ENCODE measurements around the gene FAM135A. TPM values are rescaled to one million over a fixed set of nuclear protein-coding genes. Genes with fewer than 3 reads are reported as not detected.

The FAM135A gene
- total and polyA plus RNA-seq, 5 donors: 7.7 to 19.3 (median 18.1) TPM

GRCh38 chr6:70379473-70380013 is 33.8 kb upstream of the FAM135A start:
- DNase-seq (no peak), ATAC-seq (no peak)
- 80% methylated on average over 4 of the region's 4 CpGs for WGBS
- no peak overlapping the region for H3K27ac ChIP-seq (ENCODE audit: low read length)
- H3K4me1 ChIP-seq (ENCODE audit: control insufficient read depth, insufficient read depth, low read length): no peaks in the 10 kb centered on the region
- no peaks in the 10 kb centered on the region for H3K9me3 ChIP-seq (ENCODE audit: control insufficient read depth, low read length)
- H3K27me3 ChIP-seq (ENCODE audit: control insufficient read depth, insufficient read depth): peaks cover 4% of the 10 kb centered on the region
- H3K4me3 ChIP-seq (ENCODE audit: low read length): no peak overlapping the region
- intact Hi-C loops (cut with DNase I): loop anchor here in 2 of 4 donors (10.0 kb wide), 2 partner anchors 155 to 635 kb away; no protein-coding TSS in a partner anchor

- H3K27ac ChIP-seq (ENCODE audit: low read length): no peak overlapping the region
- no peaks in the 10 kb centered on the region for H3K4me1 ChIP-seq (ENCODE audit: control insufficient read depth, insufficient read depth, low read length)
- no peak overlapping the region for H3K4me3 ChIP-seq (ENCODE audit: low read length)
- ATAC-seq (no peak), DNase-seq (no peak)
- intact Hi-C loops (cut with DNase I): no loop called here
- WGBS: 84% methylated on average over 5 of the region's 5 CpGs
- H3K9me3 ChIP-seq (ENCODE audit: control insufficient read depth, low read length): no peaks in the 10 kb centered on the region
- peaks cover 4% of the 10 kb centered on the region for H3K27me3 ChIP-seq (ENCODE audit: control insufficient read depth, insufficient read depth)
Measured at GRCh38 chr6:70380252-70380651, 33.1 kb upstream of the FAM135A start.

- Histone ChIP-seq H3K27me3 (ENCODE audit: control insufficient read depth, insufficient read depth) (peaks cover 4% of the 10 kb centered on the region), H3K27ac (ENCODE audit: low read length) (no peak overlapping the region), H3K9me3 (ENCODE audit: control insufficient read depth, low read length) (no peaks in the 10 kb centered on the region), H3K4me3 (ENCODE audit: low read length) (no peak overlapping the region), H3K4me1 (ENCODE audit: control insufficient read depth, insufficient read depth, low read length) (no peaks in the 10 kb centered on the region)
- no peak for DNase-seq
- no peak for ATAC-seq
- WGBS: 91% methylated on average over 11 of the region's 11 CpGs
- intact Hi-C loops (cut with DNase I): no loop called here
Measured at GRCh38 chr6:70380771-70381416, 32.4 kb upstream of the FAM135A start.

GRCh38 chr6:70381417-70381782 is 31.9 kb upstream of the FAM135A start:
- Histone ChIP-seq H3K9me3 (ENCODE audit: control insufficient read depth, low read length) (no peaks in the 10 kb centered on the region), H3K27ac (ENCODE audit: low read length) (no peak overlapping the region), H3K27me3 (ENCODE audit: control insufficient read depth, insufficient read depth) (peaks cover 4% of the 10 kb centered on the region), H3K4me3 (ENCODE audit: low read length) (no peak overlapping the region), H3K4me1 (ENCODE audit: control insufficient read depth, insufficient read depth, low read length) (no peaks in the 10 kb centered on the region)
- WGBS: 87% methylated on average over 5 of the region's 5 CpGs
- intact Hi-C loops (cut with DNase I): no loop called here
- DNase-seq (no peak), ATAC-seq (no peak)

GRCh38 chr6:70385901-70386300 is 27.4 kb upstream of the FAM135A start:
- 53% methylated on average over 1 of the region's 1 CpG for WGBS
- intact Hi-C loops (cut with DNase I): no loop called here

GRCh38 chr6:70388814-70389213 is 24.5 kb upstream of the FAM135A start:
- Histone ChIP-seq H3K4me1 (ENCODE audit: control insufficient read depth, insufficient read depth, low read length) (no peaks in the 10 kb centered on the region), H3K27ac (ENCODE audit: low read length) (no peak overlapping the region), H3K9me3 (ENCODE audit: control insufficient read depth, low read length) (no peaks in the 10 kb centered on the region), H3K4me3 (ENCODE audit: low read length) (no peak overlapping the region), H3K27me3 (ENCODE audit: control insufficient read depth, insufficient read depth) (no peaks in the 10 kb centered on the region)
- DNase-seq: no peak
- intact Hi-C loops (cut with DNase I): no loop called here
- WGBS: 67% methylated on average over 1 of the region's 1 CpG
- no peak for ATAC-seq

More at GRCh38 chr6:70385901-70386300, 27.4 kb upstream of the FAM135A start:
- Histone ChIP-seq H3K4me1 (ENCODE audit: control insufficient read depth, insufficient read depth, low read length) (no peaks in the 10 kb centered on the region), H3K27me3 (ENCODE audit: control insufficient read depth, insufficient read depth) (peaks cover 4% of the 10 kb centered on the region), H3K9me3 (ENCODE audit: control insufficient read depth, low read length) (no peaks in the 10 kb centered on the region), H3K4me3 (ENCODE audit: low read length) (no peak overlapping the region), H3K27ac (ENCODE audit: low read length) (no peak overlapping the region)
- no peak for ATAC-seq
- no peak for DNase-seq

GRCh38 chr6:70389261-70389660 is 24.0 kb upstream of the FAM135A start:
- H3K27me3 ChIP-seq (ENCODE audit: control insufficient read depth, insufficient read depth): no peaks in the 10 kb centered on the region
- no peak overlapping the region for H3K27ac ChIP-seq (ENCODE audit: low read length)
- ATAC-seq: no peak
- H3K4me1 ChIP-seq (ENCODE audit: control insufficient read depth, insufficient read depth, low read length): no peaks in the 10 kb centered on the region
- H3K9me3 ChIP-seq (ENCODE audit: control insufficient read depth, low read length): no peaks in the 10 kb centered on the region
- DNase-seq: no peak
- intact Hi-C loops (cut with DNase I): no loop called here
- H3K4me3 ChIP-seq (ENCODE audit: low read length): no peak overlapping the region

GRCh38 chr6:70390067-70390466 is 23.2 kb upstream of the FAM135A start:
- WGBS: 8% methylated on average over 1 of the region's 1 CpG
- no peak overlapping the region for H3K27ac ChIP-seq (ENCODE audit: low read length)
- H3K4me1 ChIP-seq (ENCODE audit: control insufficient read depth, insufficient read depth, low read length): no peaks in the 10 kb centered on the region
- no peak overlapping the region for H3K4me3 ChIP-seq (ENCODE audit: low read length)
- H3K9me3 ChIP-seq (ENCODE audit: control insufficient read depth, low read length): no peaks in the 10 kb centered on the region
- ATAC-seq (no peak), DNase-seq (no peak)
- no peaks in the 10 kb centered on the region for H3K27me3 ChIP-seq (ENCODE audit: control insufficient read depth, insufficient read depth)
- intact Hi-C loops (cut with DNase I): no loop called here

- Histone ChIP-seq H3K4me3 (ENCODE audit: low read length) (no peak overlapping the region), H3K9me3 (ENCODE audit: control insufficient read depth, low read length) (no peaks in the 10 kb centered on the region), H3K27me3 (ENCODE audit: control insufficient read depth, insufficient read depth) (no peaks in the 10 kb centered on the region), H3K27ac (ENCODE audit: low read length) (no peak overlapping the region), H3K4me1 (ENCODE audit: control insufficient read depth, insufficient read depth, low read length) (no peaks in the 10 kb centered on the region)
- DNase-seq: no peak
- WGBS: 77% methylated on average over 3 of the region's 3 CpGs
- no peak for ATAC-seq
- intact Hi-C loops (cut with DNase I): no loop called here
Measured at GRCh38 chr6:70391492-70391891, 21.8 kb upstream of the FAM135A start.

- 84% methylated on average over 20 of the region's 20 CpGs for WGBS
- DNase-seq (no peak), ATAC-seq (no peak)
- H3K4me1 ChIP-seq (ENCODE audit: control insufficient read depth, insufficient read depth, low read length): no peaks in the 10 kb centered on the region
- no peak overlapping the region for H3K27ac ChIP-seq (ENCODE audit: low read length)
- no peak overlapping the region for H3K4me3 ChIP-seq (ENCODE audit: low read length)
- intact Hi-C loops (cut with DNase I): no loop called here
- no peaks in the 10 kb centered on the region for H3K27me3 ChIP-seq (ENCODE audit: control insufficient read depth, insufficient read depth)
- no peaks in the 10 kb centered on the region for H3K9me3 ChIP-seq (ENCODE audit: control insufficient read depth, low read length)
Measured at GRCh38 chr6:70394518-70395300, 18.6 kb upstream of the FAM135A start.

- intact Hi-C loops (cut with DNase I): no loop called here
- DNase-seq (no peak), ATAC-seq (no peak)
- Histone ChIP-seq H3K9me3 (ENCODE audit: control insufficient read depth, low read length) (no peaks in the 10 kb centered on the region), H3K27me3 (ENCODE audit: control insufficient read depth, insufficient read depth) (no peaks in the 10 kb centered on the region), H3K4me3 (ENCODE audit: low read length) (no peak overlapping the region), H3K4me1 (ENCODE audit: control insufficient read depth, insufficient read depth, low read length) (no peaks in the 10 kb centered on the region), H3K27ac (ENCODE audit: low read length) (no peak overlapping the region)
Measured at GRCh38 chr6:70395301-70395672, 18.0 kb upstream of the FAM135A start.
